Measurements from ENCODE around the gene IDH2. TPM values are rescaled to one million over a fixed set of nuclear protein-coding genes. Genes with fewer than 3 reads are reported as not detected.

IDH2 gene
- total and polyA plus RNA-seq, 10 of the 15 experiments (the other 5 are each of a cell fraction or from before 2014, with no cell fraction given), result 2.3 to 358 (median 242) TPM

DNA sequence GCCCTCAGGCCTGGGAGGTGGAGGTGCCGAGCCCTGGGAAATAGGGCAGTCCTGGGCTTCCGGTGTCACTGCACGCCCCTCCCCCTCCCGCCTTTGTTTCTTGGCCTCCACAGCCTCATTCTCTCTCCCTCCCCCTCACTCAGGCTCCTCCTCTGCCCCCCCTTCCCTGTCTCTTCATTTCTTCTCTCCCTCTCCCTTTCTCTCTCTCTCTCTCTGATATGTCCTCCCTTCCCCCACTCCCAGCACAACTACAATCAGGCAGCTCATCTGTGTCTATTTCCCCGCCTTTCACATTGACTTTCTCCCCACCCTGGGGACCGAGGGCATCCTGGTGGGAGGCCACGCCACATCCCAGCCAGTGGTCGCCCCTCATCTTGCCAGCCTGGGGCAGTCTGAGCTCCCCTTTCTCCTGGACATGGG, 40.2 kb downstream of the IDH2 start (continued):
- TF ChIP-seq IRF5 (IDR thresholded peaks at IDR 0.05; ENCODE audit: borderline replicate concordance) (no peak), CBFB (IDR thresholded peaks at IDR 0.05; ENCODE audit: low read depth) (no peak), CREB1 (IDR thresholded peaks at IDR 0.05; ENCODE audit: low read depth) (no peak), SMARCA5 (IDR thresholded peaks at IDR 0.05) (no peak), CUX1 (IDR thresholded peaks at IDR 0.05; ENCODE audit: insufficient replicate concordance, low read depth, low read length) (no peak), SPI1 (IDR thresholded peaks at IDR 0.05; ENCODE audit: borderline replicate concordance, insufficient read depth, low read depth, low read length) (no peak), GATAD2B (conservative IDR thresholded peaks at IDR 0.05; ENCODE audit: low read depth) (0 out of 2 replicates have a peak, but pooled peaks have one; percentile 40), TCF12 (IDR thresholded peaks at IDR 0.05; ENCODE audit: low read depth, low read length) (no peak), SREBF1 (IDR thresholded peaks at IDR 0.05; ENCODE audit: low read length) (no peak), YBX1 (IDR thresholded peaks at IDR 0.05) (no peak), NR2C1 (IDR thresholded peaks at IDR 0.05) (no peak), RUNX3 (IDR thresholded peaks at IDR 0.05; ENCODE audit: low read length) (peak; percentile 34; the same call in 1 of the 2 replicates), MYB (IDR thresholded peaks at IDR 0.05; ENCODE audit: borderline replicate concordance, low read depth, low read length) (no peak)
- TF ChIP-seq, protein P1, sequence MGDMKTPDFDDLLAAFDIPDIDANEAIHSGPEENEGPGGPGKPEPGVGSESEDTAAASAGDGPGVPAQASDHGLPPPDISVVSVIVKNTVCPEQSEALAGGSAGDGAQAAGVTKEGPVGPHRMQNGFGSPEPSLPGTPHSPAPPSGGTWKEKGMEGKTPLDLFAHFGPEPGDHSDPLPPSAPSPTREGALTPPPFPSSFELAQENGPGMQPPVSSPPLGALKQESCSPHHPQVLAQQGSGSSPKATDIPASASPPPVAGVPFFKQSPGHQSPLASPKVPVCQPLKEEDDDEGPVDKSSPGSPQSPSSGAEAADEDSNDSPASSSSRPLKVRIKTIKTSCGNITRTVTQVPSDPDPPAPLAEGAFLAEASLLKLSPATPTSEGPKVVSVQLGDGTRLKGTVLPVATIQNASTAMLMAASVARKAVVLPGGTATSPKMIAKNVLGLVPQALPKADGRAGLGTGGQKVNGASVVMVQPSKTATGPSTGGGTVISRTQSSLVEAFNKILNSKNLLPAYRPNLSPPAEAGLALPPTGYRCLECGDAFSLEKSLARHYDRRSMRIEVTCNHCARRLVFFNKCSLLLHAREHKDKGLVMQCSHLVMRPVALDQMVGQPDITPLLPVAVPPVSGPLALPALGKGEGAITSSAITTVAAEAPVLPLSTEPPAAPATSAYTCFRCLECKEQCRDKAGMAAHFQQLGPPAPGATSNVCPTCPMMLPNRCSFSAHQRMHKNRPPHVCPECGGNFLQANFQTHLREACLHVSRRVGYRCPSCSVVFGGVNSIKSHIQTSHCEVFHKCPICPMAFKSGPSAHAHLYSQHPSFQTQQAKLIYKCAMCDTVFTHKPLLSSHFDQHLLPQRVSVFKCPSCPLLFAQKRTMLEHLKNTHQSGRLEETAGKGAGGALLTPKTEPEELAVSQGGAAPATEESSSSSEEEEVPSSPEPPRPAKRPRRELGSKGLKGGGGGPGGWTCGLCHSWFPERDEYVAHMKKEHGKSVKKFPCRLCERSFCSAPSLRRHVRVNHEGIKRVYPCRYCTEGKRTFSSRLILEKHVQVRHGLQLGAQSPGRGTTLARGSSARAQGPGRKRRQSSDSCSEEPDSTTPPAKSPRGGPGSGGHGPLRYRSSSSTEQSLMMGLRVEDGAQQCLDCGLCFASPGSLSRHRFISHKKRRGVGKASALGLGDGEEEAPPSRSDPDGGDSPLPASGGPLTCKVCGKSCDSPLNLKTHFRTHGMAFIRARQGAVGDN (IDR thresholded peaks at IDR 0.05), result no peak
- TF ChIP-seq, protein P2, sequence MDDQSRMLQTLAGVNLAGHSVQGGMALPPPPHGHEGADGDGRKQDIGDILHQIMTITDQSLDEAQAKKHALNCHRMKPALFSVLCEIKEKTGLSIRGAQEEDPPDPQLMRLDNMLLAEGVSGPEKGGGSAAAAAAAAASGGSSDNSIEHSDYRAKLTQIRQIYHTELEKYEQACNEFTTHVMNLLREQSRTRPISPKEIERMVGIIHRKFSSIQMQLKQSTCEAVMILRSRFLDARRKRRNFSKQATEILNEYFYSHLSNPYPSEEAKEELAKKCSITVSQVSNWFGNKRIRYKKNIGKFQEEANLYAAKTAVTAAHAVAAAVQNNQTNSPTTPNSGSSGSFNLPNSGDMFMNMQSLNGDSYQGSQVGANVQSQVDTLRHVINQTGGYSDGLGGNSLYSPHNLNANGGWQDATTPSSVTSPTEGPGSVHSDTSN (IDR thresholded peaks at IDR 0.05; ENCODE audit: insufficient replicate concordance, low read depth, low read length), result no peak
- TF ChIP-seq, protein P3, sequence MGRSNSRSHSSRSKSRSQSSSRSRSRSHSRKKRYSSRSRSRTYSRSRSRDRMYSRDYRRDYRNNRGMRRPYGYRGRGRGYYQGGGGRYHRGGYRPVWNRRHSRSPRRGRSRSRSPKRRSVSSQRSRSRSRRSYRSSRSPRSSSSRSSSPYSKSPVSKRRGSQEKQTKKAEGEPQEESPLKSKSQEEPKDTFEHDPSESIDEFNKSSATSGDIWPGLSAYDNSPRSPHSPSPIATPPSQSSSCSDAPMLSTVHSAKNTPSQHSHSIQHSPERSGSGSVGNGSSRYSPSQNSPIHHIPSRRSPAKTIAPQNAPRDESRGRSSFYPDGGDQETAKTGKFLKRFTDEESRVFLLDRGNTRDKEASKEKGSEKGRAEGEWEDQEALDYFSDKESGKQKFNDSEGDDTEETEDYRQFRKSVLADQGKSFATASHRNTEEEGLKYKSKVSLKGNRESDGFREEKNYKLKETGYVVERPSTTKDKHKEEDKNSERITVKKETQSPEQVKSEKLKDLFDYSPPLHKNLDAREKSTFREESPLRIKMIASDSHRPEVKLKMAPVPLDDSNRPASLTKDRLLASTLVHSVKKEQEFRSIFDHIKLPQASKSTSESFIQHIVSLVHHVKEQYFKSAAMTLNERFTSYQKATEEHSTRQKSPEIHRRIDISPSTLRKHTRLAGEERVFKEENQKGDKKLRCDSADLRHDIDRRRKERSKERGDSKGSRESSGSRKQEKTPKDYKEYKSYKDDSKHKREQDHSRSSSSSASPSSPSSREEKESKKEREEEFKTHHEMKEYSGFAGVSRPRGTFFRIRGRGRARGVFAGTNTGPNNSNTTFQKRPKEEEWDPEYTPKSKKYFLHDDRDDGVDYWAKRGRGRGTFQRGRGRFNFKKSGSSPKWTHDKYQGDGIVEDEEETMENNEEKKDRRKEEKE (IDR thresholded peaks at IDR 0.05), result no peak

Measured in GM12878 (cell line).